BJ (cell line): Measurements from ENCODE around the gene PDCD7. TPM values are rescaled to one million over a fixed set of nuclear protein-coding genes. Genes with fewer than 3 reads are reported as not detected.

Source experiments
- CTCF ChIA-PET: fragments of 350-600 bp; formaldehyde crosslinking; extraction: SDS; loops from one replicate; lab custom pipeline; 2021; ENCODE audit warnings: antibody characterized with exemption, inconsistent platforms; lab: Yijun Ruan, JAX
- POLR2A ChIA-PET: fragments of 300-600 bp; sonication (Branson Sonifier 250); formaldehyde crosslinking; extraction: SDS; loops from one replicate; lab custom pipeline; 2021; ENCODE audit warnings: antibody characterized with exemption; lab: Charles Lee
- DNase-seq: peaks from one replicate; pipeline ENCODE4 v3.0.0-alpha.2; 2011; ENCODE audit warnings: low read depth
- H3K27me3 ChIP-seq: 2 replicates; pipeline ENCODE4 v1.6.0; 2011; ENCODE audit warnings: low read length; ENCODE audit not compliant: control insufficient read depth, insufficient read depth
- H3K36me3 ChIP-seq: 2 replicates; pipeline ENCODE4 v1.5.1; 2011; ENCODE audit warnings: low read length; ENCODE audit not compliant: control insufficient read depth, insufficient read depth
- H3K4me3 ChIP-seq: 2 replicates; pipeline ENCODE4 v1.5.1; 2011; ENCODE audit warnings: low read depth, mild to moderate bottlenecking, control low read depth, low read length
- CTCF ChIP-seq: IDR thresholded peaks from 2 replicates; pipeline ENCODE4 v1.5.1; 2011; ENCODE audit warnings: low read depth, mild to moderate bottlenecking, control low read depth, inconsistent platforms, low read length, moderate library complexity; ENCODE audit not compliant: insufficient read depth
- polyA plus RNA-seq: library from polyadenylated mRNA; depleted of rRNA; stranded (reverse); fragments of >200 nt; gene quantifications from 2 replicates; pipeline ENCODE4 v1.2.3, GENCODE V29; 2011; rRNA removed
- small RNA-seq: library from RNA; depleted of rRNA; stranded (forward); fragments of <200 nt; gene quantifications from one replicate; pipeline ENCODE3, GENCODE V24; 2012; ENCODE audit warnings: low replicate concordance, low read depth; ENCODE audit not compliant: insufficient read length

Gene PDCD7
- polyA plus RNA-seq, 1 experiment: 12.0 TPM

- no peak for DNase-seq
- ChIA-PET POLR2A (interaction anchor here (0.6 kb wide), 1 partner anchor 211 kb away, joined by 4 read pairs; no protein-coding TSS in a partner anchor), CTCF (interaction anchor here (1.0 to 6.5 kb wide), 3 partner anchors 10 to 33 kb away, joined by 4 to 59 read pairs (median 57); partner anchors contain the start of gene KBTBD13)
- Histone ChIP-seq H3K27me3 (peaks cover 21% of the 10 kb centered on the region), H3K36me3 (no peaks in the 10 kb centered on the region), H3K4me3 (no peak overlapping the region)
- TF ChIP-seq CTCF: no peak
Observed at GRCh38 chr15:65068403-65068788, 65.2 kb downstream of the PDCD7 start.

GRCh38 chr15:65067645-65068402 lies 65.8 kb downstream of the PDCD7 start, which contains the start of gene RASL12:
TSS of gene RASL12 (minus strand) at chr15:65067991. CDS start at chr15:65067835, 156 bp downstream.
- ChIA-PET POLR2A (no interaction called here), CTCF (interaction anchor here (0.8 to 6.5 kb wide), 5 partner anchors 11 to 35 kb away, joined by 3 to 59 read pairs (median 4); partner anchors contain the start of gene KBTBD13)
- TF ChIP-seq CTCF: no peak
- Histone ChIP-seq H3K4me3 (peak within 1 kb of the TSS; percentile 7; the same call in 1 of the 2 replicates), H3K27me3 (peaks cover 24% of the 10 kb centered on the region), H3K36me3 (no peaks in the 10 kb centered on the region)
- DNase-seq: no peak

Small RNAs within 50 kb of the gene (small RNA-seq; reads per million reads assigned to genes)
- not detected for gene AC013553.1

Other genes with a start within 250 kb of the PDCD7 start
- 2.9 and 4.9 TPM in 2 replicates for gene ANKDD1A, start 221.9 kb downstream of the PDCD7 start, polyA plus RNA-seq
- gene SPG21, start 143.9 kb downstream of the PDCD7 start, polyA plus RNA-seq: 54.7 and 59.9 TPM in 2 replicates
- 6.4 and 9.6 TPM in 2 replicates for gene MTFMT, start 104.2 kb downstream of the PDCD7 start, polyA plus RNA-seq
- gene SLC51B, start 88.4 kb downstream of the PDCD7 start, polyA plus RNA-seq: not detected in 2 replicates
- gene RASL12, start 65.8 kb downstream of the PDCD7 start, polyA plus RNA-seq: 0.12 and 0.16 TPM in 2 replicates
- gene KBTBD13, start 57.1 kb downstream of the PDCD7 start, polyA plus RNA-seq: not detected in 2 replicates
- 0.72 and 1.0 TPM in 2 replicates for gene UBAP1L, start 18.6 kb downstream of the PDCD7 start, polyA plus RNA-seq
- 13.3 and 29.7 TPM in 2 replicates for gene CLPX, start 51.5 kb upstream of the PDCD7 start, polyA plus RNA-seq
- 0.07 and 0.09 TPM in 2 replicates for gene CILP, start 77.7 kb upstream of the PDCD7 start, polyA plus RNA-seq
- gene PARP16, start 153.1 kb upstream of the PDCD7 start, polyA plus RNA-seq: 5.1 and 5.2 TPM in 2 replicates
- not detected in 2 replicates for gene RNU5A-1, start 162.2 kb upstream of the PDCD7 start, polyA plus RNA-seq
- not detected in 2 replicates for gene RNU5B-1, start 170.9 kb upstream of the PDCD7 start, polyA plus RNA-seq
- gene IGDCC3, start 244.2 kb upstream of the PDCD7 start, polyA plus RNA-seq: not detected in 2 replicates